Subcutaneous abdominal adipose tissue (tissue), 5 donors: Measurements from ENCODE around the gene PPP1R14C.

Experiments used
- H3K27ac ChIP-seq: one replicate; pipeline ENCODE4 v1.7.0; 2013; ENCODE audit warnings: low read depth, mild to moderate bottlenecking, inconsistent platforms, low read length, moderate library complexity
- H3K27me3 ChIP-seq, 5 donors: one replicate each; pipeline ENCODE4 v1.7.0; 2013; ENCODE audit warnings: low read length in 5 of 5, inconsistent platforms in 1 of 5; ENCODE audit not compliant: control insufficient read depth in 5 of 5, insufficient read depth in 4 of 5
- H3K36me3 ChIP-seq, 5 donors: one replicate each; pipeline ENCODE4 v1.7.0; 2013; ENCODE audit warnings: low read length in 5 of 5; ENCODE audit not compliant: control insufficient read depth in 5 of 5, insufficient read depth in 5 of 5
- H3K4me1 ChIP-seq, 5 donors: one replicate each; pipeline ENCODE4 v1.7.0; 2013; ENCODE audit warnings: low read length in 5 of 5, mild to moderate bottlenecking in 3 of 5, moderate library complexity in 1 of 5; ENCODE audit not compliant: control insufficient read depth in 5 of 5, insufficient read depth in 5 of 5
- H3K4me3 ChIP-seq, 5 donors: one replicate each; pipeline ENCODE4 v1.7.0; 2013; ENCODE audit warnings: low read length in 5 of 5, low read depth in 1 of 5
- H3K9ac ChIP-seq, 5 donors: one replicate each; pipeline ENCODE4 v1.7.0; 2013; ENCODE audit warnings: low read length in 5 of 5, mild to moderate bottlenecking in 4 of 5, moderate library complexity in 3 of 5
- H3K9me3 ChIP-seq, 5 donors: one replicate each; pipeline ENCODE4 v1.7.0; 2013; ENCODE audit warnings: low read length in 5 of 5; ENCODE audit not compliant: control insufficient read depth in 5 of 5
- donor health status: healthy.
- donor health status: healthy.
- donor health status: healthy.
- donor health status: healthy.
- donor health status: healthy.

PPP1R14C gene

GRCh38 chr6:150272264-150272975 is 129.6 kb downstream of the PPP1R14C start:
- Histone ChIP-seq H3K4me3 (no peak overlapping the region), H3K27ac (no peak overlapping the region), H3K4me1 (no peaks in the 10 kb centered on the region), H3K27me3 (peaks cover 0 to 7% (median 3%) of the 10 kb centered on the region in 5 donors), H3K9me3 (peaks cover 0 to 6% (median 0%) of the 10 kb centered on the region in 5 donors), H3K9ac (no peak overlapping the region), H3K36me3 (no peaks in the 10 kb centered on the region)

GRCh38 chr6:150272976-150273315 is 130.1 kb downstream of the PPP1R14C start:
- Histone ChIP-seq H3K9ac (no peak overlapping the region), H3K27ac (no peak overlapping the region), H3K36me3 (no peaks in the 10 kb centered on the region), H3K9me3 (peaks cover 0 to 6% (median 0%) of the 10 kb centered on the region in 5 donors), H3K4me1 (no peaks in the 10 kb centered on the region), H3K4me3 (no peak overlapping the region), H3K27me3 (peaks cover 0 to 7% (median 0%) of the 10 kb centered on the region in 5 donors)

GRCh38 chr6:150273457-150274309 is 130.8 kb downstream of the PPP1R14C start:
- no peaks in the 10 kb centered on the region for H3K4me1 ChIP-seq
- no peak overlapping the region for H3K4me3 ChIP-seq
- H3K27ac ChIP-seq = no peak overlapping the region
- H3K9me3 ChIP-seq = peaks cover 0 to 6% (median 0%) of the 10 kb centered on the region in 5 donors
- H3K36me3 ChIP-seq = no peaks in the 10 kb centered on the region
- H3K27me3 ChIP-seq = peaks cover 0 to 7% (median 1%) of the 10 kb centered on the region in 5 donors
- H3K9ac ChIP-seq = no peak overlapping the region

GRCh38 chr6:150275489-150275888 is 132.6 kb downstream of the PPP1R14C start:
- H3K9ac ChIP-seq = no peak overlapping the region
- no peaks in the 10 kb centered on the region for H3K4me1 ChIP-seq
- no peaks in the 10 kb centered on the region for H3K9me3 ChIP-seq
- H3K4me3 ChIP-seq = no peak overlapping the region
- no peak overlapping the region for H3K27ac ChIP-seq
- peaks cover 0 to 7% (median 5%) of the 10 kb centered on the region in 5 donors for H3K27me3 ChIP-seq
- no peaks in the 10 kb centered on the region for H3K36me3 ChIP-seq

GRCh38 chr6:150276168-150276936 is 133.5 kb downstream of the PPP1R14C start:
- Histone ChIP-seq H3K9ac (no peak overlapping the region), H3K36me3 (no peaks in the 10 kb centered on the region), H3K4me1 (no peaks in the 10 kb centered on the region), H3K27ac (no peak overlapping the region), H3K9me3 (no peaks in the 10 kb centered on the region), H3K4me3 (no peak overlapping the region), H3K27me3 (peaks cover 0 to 7% (median 5%) of the 10 kb centered on the region in 5 donors)

- H3K27ac ChIP-seq = no peak overlapping the region
- H3K9ac ChIP-seq = no peak overlapping the region
- no peak overlapping the region for H3K4me3 ChIP-seq
- H3K9me3 ChIP-seq = no peaks in the 10 kb centered on the region
- H3K27me3 ChIP-seq = peaks cover 0 to 7% (median 5%) of the 10 kb centered on the region in 5 donors
- H3K4me1 ChIP-seq = no peaks in the 10 kb centered on the region
- no peaks in the 10 kb centered on the region for H3K36me3 ChIP-seq
Observed at GRCh38 chr6:150276937-150277742, 134.3 kb downstream of the PPP1R14C start.

GRCh38 chr6:150279533-150279932 is 136.7 kb downstream of the PPP1R14C start:
- Histone ChIP-seq H3K36me3 (no peaks in the 10 kb centered on the region), H3K9me3 (peaks cover 0 to 5% (median 2%) of the 10 kb centered on the region in 5 donors), H3K27ac (no peak overlapping the region), H3K9ac (no peak overlapping the region), H3K4me1 (no peaks in the 10 kb centered on the region), H3K27me3 (peaks cover 0 to 11% (median 4%) of the 10 kb centered on the region in 5 donors), H3K4me3 (no peak overlapping the region)

GRCh38 chr6:150280703-150281102 is 137.9 kb downstream of the PPP1R14C start:
- H3K4me3 ChIP-seq = no peak overlapping the region
- no peaks in the 10 kb centered on the region for H3K4me1 ChIP-seq
- no peaks in the 10 kb centered on the region for H3K36me3 ChIP-seq
- H3K9me3 ChIP-seq = peaks cover 0 to 5% (median 2%) of the 10 kb centered on the region in 5 donors
- no peak overlapping the region for H3K9ac ChIP-seq
- no peak overlapping the region for H3K27ac ChIP-seq
- peaks cover 0 to 11% (median 3%) of the 10 kb centered on the region in 5 donors for H3K27me3 ChIP-seq

GRCh38 chr6:150281767-150282166 is 138.9 kb downstream of the PPP1R14C start:
- Histone ChIP-seq H3K36me3 (no peaks in the 10 kb centered on the region), H3K27me3 (peaks cover 0 to 11% (median 3%) of the 10 kb centered on the region in 5 donors), H3K9ac (no peak overlapping the region), H3K4me3 (no peak overlapping the region), H3K9me3 (peaks cover 0 to 9% (median 2%) of the 10 kb centered on the region in 5 donors), H3K4me1 (no peaks in the 10 kb centered on the region), H3K27ac (no peak overlapping the region)
